HG03025 (cell line): ENCODE data around the gene PPP2R2B.
"Not testable (repeated sequence)": the region's sequence is repeated elsewhere in the genome, so short reads cannot be mapped to it uniquely, and the experiment has no call there.

Experiments used
- ATAC-seq: cut with Tn5 transposase; IDR thresholded peaks from one replicate; pipeline ENCODE4 v1.9.1; 2021; ENCODE audit warnings: mild to moderate bottlenecking, moderate library complexity; ENCODE audit not compliant: unreplicated experiment, low FRiP score

Gene PPP2R2B

DNA sequence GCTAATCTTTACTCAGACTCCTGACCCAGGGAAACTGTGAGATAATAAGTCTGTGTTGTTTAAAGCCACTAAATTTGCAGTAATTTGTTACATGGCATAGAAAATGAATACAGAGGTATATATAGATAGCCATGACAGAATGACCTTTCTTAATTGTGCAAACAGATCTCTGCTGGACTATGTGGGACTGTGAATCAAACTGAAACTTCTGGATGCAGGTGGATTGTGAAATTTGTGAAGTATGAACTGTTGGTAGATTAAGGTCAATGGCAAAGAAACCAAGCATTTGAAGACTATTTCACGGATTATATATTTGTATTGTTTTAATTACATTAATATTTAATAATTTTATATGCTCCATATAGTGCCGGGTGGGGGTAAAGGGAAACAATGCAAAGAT lies 310.4 kb downstream of the PPP2R2B start:
- no peak for ATAC-seq

DNA sequence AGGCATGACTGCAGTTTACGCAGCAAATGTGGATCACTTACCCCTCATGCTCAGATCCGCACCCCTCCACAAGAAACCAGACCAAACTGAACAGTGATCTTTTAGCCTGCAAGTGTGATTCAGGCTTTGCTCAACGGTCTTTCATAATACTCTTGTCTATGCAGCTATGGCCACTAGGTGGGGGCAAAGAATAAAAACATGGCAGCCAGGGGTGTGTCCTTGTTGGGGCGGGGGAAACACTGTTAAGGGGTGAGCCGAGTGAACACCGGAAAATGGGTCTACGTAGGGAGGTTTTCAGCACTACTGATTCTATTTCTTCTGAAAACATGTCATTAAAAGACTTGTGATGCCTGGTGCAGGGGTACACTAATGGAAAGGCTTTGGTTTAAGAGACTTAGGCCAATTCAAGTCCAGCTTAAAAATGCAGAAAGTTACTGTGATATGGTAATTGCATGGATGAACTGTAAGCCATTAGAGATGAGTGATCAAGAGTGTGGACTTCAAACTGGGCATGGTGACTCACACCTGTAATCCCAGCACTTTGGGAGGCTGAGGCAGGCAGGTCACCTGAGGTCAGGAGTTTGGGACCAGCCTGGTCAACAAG lies 312.7 kb downstream of the PPP2R2B start:
- peak; percentile 91 for ATAC-seq

DNA sequence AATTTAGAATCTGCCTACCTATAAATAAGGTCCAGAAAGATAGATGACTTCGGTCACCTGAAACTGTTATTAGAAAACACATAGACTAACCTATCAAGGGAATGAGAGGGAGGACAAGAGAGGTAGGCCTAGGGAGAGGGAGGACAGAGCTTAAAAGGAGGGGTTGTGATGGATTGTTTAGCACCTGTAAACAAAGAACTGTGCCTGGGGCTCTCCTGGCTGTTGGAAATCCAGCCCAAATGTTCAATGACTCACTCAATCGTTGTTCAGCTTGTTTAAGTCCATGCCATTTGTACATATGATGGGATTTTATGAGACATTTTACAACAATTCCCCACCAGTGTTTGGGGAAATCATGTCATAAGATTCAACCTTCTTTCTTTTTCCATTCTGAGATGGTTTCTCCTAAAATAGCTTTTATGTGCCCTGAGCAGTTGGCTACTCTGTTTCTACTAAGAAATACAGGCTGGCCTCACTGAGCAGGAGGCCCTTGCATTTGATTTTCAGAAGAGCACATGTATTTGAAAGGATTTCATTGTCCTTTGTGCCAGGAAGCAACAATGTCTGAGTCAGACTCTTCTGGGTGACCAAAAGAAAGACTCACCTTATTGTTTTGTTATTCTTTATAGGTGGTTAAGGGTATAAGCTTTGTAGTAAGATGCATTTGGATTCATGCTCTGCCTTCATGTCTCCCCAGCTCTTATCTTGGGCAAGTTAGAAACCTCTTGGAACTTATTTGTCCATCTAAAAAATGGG lies 314.4 kb downstream of the PPP2R2B start:
- ATAC-seq = no peak

DNA sequence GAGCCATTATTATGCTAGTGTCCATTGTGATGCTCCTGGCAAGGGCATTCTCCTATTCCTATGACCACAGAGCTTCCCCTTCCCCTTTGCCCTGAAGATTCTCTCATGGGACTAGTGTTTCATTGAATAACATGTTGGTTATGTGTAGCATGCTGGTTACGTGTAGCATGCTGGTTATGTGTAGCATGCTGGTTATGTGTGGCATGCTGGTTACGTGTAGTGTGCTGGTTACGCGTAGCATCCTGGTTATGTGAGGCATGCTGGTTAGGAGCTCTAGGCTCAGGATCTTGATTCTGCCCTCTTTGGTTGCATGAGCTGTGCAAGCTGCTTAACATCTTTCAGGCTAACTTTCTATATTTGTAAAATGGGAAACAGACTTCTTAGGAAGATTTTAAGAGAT lies 316.1 kb downstream of the PPP2R2B start:
- no peak for ATAC-seq

DNA sequence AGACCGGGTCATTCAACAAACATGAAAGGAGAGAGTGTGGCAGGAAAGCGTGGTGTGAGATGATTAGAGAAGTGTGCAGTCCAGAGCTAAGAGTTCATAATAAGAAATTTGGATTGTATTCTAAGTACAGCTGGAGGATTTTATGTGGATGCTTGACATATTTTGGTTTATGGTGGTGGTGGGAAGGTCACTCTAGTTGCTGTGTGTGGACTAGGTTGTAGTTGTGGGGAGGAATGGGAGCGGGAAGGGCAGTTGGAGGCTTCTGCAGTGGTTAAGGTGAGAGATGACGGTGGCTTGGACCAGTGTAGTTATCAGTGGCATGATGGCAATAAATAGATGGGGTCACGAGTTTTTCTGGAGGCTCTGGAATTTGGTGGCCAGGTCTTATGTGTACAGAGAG lies 316.8 kb downstream of the PPP2R2B start:
- no peak for ATAC-seq

DNA sequence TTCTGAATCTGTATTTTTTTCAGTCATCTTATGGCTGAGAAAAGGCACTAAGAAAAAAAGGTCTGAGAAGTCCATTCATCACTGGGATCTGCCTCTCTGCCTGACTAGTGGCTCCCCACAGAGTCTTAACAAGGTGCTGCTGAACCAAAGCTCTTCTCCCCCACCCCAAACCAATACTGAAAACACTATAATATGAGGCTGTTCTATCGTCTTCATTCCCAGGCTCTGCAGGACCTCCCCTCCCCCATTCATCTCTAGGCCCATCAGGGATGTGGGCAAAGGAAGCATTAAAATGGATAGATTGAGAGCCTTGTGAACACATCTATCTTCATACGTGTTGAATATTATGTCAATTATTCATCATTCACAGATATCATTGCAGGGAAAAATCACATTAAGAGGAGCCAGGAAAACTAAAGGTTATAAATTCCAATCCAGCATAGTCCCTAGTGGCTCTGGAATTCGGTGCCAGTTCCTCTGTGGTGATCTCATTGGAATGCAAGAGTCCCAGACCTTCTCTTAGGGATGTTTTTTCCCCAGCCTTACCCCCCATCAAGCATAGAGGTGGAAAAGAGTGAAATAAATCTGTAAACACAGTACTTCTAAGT lies 318.2 kb downstream of the PPP2R2B start:
- ATAC-seq = no peak

DNA sequence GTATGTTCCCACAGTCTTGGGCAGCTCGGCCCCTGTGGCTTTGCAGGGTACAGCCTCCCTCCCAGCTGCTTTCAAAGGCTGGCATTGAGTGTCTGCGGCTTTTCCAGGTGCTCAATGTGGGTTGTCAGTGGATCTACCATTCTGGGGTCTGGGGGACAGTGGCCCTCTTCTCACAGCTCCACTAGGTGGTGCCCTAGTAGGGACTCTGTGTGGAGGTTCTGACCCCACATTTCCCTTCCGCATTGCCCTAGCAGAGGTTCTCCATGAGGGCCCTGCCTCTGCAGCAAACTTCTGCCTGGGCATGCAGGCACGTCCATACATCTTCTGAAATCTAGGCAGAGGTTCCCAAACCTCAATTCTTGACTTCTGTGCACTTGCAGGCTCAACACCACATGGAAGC lies 321.7 kb downstream of the PPP2R2B start:
- ATAC-seq = not testable (repeated sequence)

DNA sequence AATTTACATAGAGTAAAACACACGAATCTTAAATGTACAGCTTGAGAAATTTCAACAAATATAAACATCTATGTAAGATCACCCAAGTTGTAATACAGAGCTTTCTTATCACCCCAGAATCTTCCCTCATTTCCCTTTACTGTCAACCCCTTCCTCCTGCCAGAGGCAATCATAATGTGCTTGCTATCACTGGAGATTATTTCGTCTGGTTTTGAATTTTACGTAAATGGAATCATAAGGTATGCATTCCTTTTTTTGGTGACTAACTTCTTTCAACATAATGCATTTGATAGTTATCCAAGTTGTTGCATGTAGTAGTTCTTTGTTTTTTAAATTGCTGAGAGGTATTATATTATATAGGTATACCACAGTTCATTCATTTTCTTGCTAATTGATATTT lies 325.1 kb downstream of the PPP2R2B start:
- ATAC-seq = no peak

DNA sequence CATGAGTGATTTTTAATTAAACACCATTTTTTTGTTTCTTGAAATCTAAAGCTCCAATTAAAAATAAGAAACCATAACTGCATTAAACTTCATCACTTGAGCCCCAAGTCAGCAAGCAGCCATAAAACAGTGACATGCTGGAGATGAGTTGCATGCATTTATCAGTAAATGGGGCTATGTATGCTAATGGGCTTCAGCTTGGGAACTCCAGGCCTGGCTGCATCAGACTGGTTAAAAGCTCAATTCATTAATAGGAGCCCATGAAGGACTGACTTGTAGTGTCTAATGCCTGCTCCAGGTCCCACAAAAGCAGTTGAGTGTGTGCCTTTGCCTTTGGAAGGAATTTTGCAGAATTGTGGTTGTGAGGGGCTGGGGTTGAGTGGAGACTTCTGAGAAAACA lies 328.9 kb downstream of the PPP2R2B start:
- no peak for ATAC-seq

DNA sequence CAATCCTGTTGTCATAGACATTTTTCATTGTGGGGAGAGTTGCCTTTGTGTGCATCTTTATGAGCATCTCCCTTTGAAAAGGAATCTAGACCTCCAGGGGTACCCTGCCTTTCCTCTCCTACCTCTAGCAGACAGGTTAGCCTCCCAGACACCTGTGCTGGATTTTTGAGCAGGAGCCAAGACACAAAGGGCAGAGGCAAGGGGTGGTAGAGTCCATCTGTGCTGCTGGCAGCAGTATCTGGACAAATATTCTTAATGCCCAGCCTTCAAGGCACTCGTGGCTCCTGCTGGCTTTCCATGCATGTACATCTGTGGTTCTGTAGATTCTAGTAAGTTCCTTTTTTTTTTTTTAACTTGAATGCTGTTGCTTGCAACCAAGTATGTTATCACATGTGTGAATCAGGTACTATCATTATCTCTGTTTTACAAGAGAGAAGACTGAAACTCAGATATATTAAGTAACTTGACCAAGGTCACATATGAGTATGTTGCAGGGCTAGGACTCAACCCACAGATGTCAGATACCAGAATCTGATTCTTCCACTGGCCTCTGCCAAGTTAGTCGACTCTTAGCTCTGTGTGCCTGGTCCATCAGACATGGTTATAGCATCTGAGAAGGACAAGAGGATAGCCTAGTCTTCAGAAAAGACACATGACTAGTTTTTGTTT lies 329.6 kb downstream of the PPP2R2B start:
- ATAC-seq = no peak

DNA sequence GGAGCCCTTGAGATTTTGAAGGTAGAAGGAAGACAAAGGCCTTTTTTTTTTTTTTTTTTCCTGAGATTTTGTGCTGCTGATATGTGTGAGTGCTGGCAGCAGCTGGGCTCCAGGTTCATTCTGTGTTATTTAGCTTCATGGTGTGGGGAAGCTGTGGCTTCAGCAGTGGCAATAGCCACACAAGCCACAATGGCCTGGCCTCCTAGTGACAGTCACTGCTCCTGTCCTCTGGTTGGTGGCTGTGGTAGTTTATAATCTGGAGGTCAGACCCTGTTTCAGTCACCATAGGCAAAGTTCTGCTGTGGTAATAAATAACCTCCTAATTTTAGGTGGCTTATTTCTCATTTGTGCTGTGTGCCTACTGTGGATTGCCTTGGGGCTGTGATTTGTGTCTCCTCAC lies 334.3 kb downstream of the PPP2R2B start:
- ATAC-seq = no peak

DNA sequence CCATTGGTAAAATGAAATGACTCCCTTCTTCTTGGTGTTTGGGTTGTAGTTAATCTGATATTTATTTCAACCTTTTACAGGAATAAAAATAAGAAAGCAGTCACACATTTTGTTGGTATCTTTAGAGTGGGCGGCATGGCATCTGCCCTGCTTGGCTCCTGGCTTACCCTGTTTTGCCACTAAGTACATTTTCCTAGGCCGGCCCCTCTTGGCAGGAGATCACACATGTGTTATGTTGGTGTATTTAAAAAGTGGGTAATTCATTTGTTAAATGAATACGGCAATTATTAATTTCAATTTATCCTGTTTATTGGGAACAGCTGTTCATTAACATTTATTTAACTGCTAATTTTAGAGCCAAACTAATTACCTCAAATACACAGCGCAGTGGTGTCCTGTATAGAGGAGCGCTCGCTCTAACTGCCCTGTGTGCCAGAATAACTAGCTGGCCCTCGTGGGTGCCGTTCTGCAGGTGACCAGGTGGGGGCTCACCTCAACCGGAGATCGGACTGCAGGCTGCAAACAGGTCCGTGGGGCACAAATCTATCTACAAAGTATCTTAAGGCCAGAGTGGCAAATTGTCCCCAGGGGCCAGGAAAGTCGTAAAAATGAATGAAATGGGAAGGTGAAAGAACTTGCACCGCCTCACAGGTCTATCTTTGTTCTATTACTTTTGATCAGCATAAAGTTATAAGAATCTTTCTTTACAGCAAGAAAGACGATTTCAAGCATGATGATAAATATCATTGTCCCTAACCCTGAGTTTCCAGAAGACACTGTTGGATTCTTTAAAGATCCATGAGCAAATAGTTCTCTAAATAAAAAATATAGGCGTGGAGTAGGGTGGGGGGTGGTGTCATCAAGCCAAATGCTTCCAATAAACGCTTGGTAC lies 336.4 kb downstream of the PPP2R2B start:
- peak; percentile 96 for ATAC-seq

DNA sequence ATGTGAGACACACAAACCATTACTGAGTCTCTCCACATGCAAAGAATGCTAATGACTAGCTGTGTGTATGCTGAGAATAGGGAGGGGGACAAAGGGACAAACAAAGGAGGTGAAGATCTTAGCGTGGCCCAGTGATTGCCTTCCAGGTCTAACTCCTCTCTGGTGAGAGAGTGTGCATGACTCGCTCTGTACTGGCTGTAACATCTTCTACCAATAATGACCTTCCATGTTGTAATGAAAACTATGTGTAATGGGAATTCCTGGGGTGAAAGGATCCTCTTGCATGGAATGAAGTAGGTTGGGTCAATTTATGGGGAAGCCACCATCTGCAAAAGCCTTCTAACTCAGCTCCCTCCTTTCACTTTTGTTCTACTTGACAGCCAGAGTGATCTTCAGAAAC lies 338.1 kb downstream of the PPP2R2B start:
- ATAC-seq = no peak

DNA sequence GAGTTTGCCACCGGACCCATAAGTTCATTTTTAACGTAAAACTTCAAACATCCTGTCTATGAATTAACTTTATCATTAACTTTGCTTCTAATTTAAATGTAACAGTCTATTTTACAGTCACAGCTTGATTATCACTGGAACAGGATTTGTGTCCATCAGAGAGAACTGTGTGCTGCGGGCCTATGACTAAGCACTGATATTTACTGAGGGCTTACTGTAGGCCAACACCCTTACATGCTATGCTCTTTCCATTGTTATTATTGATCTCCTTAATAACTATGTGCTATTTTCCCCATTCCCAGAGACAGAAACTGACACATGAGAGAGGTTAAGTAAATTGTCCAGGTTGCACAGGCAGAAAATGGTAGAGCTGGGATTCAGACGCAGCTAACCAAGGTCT lies 338.6 kb downstream of the PPP2R2B start:
- ATAC-seq = no peak

DNA sequence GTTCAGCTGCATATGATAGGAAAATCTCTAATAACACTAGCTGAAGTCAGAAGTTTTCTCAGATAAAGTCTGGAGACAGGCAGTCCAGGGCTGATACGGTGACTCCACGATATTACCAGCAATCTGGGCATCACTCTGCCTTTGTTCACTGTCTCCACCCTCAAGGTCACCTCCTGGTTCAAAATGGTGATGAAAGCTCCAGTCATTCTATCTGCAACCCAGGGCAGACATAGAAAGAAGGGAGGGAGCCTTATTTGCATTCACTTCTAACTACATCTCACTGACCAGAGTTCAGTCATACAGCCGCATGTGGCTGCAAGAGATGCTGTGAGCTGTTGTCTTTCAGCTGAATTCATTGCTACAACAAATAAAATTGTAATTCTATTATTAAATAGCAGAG lies 340.1 kb downstream of the PPP2R2B start:
- ATAC-seq = no peak

DNA sequence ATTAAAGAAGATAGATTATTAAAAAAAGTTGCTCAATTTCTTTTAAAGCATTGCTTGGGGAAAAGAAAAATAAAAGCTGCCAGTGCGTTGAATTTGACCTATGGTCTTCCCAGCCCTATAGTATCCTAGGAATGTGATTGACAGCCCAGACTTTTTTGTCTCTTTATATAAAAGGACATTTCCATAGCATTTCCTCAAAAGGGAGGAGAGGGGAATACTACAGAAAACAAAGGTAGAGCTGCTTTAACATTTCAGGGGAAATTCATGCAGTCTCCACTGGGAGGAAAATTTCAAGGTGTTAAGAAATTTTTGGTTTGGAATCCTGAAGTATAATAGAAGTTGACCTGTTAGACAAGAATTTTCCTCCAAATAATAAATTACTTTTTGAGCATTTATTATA lies 344.7 kb downstream of the PPP2R2B start:
- no peak for ATAC-seq

DNA sequence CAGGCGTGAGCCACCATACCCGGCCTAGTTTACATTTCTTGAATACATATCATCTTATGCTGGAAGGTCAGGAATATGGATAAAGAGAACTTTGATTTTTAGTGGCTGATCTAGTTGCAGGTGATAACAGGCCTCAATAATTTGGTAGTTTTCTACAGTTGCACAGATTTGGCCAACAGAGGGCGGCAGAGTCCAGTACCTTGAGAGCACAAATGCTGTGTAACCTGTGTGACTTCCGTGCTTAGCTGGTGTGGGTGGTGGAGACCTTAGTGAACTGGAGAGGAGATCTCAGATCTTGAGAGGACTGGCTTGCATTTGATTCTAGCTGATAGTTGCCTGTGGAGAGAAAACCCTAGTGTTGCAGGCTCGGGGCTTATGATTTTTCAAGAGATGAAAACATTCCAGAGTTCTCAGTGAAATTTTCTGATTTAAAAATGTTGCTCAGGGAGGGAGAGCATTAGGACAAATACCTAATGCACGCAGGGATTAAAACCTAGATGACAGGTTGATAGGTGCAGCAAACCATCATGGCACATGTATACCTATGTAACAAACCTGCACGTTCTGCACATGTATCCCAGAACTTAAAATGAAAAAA lies 345.2 kb downstream of the PPP2R2B start:
- ATAC-seq = peak; percentile 95
